ENCODE results near the gene ITGA2B. TPM values are rescaled to one million over a fixed set of nuclear protein-coding genes. Genes with fewer than 3 reads are reported as not detected.

Gene ITGA2B
- polyA plus RNA-seq, 1 experiment = 0.15 TPM

DNA sequence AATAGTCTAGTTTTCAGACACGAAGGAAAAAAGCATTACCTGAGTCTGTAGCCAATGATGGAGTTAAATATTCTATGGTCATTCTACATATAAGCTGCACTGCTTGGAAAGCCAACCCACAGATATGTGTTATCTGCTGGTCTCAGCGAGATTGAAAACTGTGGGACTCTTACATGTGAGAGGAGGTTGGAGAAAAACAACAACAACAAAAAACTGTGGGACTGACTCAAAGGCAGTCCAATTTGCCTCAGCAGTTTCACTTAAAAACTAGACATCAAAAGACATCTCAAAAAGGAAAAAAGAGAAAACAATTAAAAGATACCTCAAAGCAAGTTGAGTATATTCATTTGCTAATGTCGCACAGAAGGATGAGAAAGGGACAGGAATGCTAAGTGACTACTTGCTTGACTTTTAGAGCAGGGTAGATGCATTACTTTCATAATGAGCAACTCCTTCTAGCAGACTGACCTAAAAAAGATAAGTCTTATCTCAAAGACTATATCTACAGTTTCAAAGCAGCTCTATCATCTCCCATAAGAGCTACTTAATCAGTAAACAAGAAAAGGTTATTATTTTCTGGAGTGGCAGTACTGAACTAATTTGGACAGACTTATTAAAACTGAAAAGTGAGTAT, 35.5 kb upstream of the ITGA2B start:
- TF ChIP-seq, protein P1, sequence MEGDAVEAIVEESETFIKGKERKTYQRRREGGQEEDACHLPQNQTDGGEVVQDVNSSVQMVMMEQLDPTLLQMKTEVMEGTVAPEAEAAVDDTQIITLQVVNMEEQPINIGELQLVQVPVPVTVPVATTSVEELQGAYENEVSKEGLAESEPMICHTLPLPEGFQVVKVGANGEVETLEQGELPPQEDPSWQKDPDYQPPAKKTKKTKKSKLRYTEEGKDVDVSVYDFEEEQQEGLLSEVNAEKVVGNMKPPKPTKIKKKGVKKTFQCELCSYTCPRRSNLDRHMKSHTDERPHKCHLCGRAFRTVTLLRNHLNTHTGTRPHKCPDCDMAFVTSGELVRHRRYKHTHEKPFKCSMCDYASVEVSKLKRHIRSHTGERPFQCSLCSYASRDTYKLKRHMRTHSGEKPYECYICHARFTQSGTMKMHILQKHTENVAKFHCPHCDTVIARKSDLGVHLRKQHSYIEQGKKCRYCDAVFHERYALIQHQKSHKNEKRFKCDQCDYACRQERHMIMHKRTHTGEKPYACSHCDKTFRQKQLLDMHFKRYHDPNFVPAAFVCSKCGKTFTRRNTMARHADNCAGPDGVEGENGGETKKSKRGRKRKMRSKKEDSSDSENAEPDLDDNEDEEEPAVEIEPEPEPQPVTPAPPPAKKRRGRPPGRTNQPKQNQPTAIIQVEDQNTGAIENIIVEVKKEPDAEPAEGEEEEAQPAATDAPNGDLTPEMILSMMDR (IDR thresholded peaks at IDR 0.05; ENCODE audit: low read depth, low read length) = no peak
- ChIA-PET POLR2A (no interaction called here), CTCF (interaction anchor here (0.5 to 0.6 kb wide), 2 partner anchors 18 to 96 kb away, joined by 3 read pairs; no protein-coding TSS in a partner anchor)
- Histone ChIP-seq H3K27me3 (ENCODE audit: control insufficient read depth, insufficient read depth, low read length) (no peaks in the 10 kb centered on the region), H3K4me3 (ENCODE audit: low read depth, low read length) (no peak overlapping the region), H3K27ac (ENCODE audit: low read depth, low read length) (no peak overlapping the region), H3K9me3 (ENCODE audit: control insufficient read depth, insufficient read depth, low read length) (no peaks in the 10 kb centered on the region)
- no peak for DNase-seq (ENCODE audit: low read depth, low spot score)

DNA sequence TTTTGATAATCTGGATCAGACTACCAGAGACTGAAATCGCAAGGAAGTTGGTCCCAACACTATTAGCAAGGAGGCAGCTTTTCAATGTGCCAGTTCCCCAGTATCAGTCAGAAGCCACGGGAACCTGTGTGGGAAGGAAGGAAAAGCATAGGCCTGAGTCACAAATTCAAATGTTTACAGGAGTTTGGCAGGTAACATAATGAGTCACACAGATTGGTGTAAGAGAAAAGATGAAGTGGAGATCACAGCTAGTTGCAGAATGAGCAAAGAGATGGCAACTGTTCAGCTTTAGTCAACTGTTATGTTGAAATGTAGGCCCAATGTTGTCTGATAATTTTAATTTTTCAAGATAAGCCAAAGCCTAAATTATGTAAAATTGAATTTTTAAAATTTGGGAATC, 28.1 kb upstream of the ITGA2B start:
- POLR2A ChIA-PET = no interaction called here
- TF ChIP-seq, protein P1 (IDR thresholded peaks at IDR 0.05; ENCODE audit: low read depth, low read length) = no peak
- Histone ChIP-seq H3K4me3 (ENCODE audit: low read depth, low read length) (no peak overlapping the region), H3K27ac (ENCODE audit: low read depth, low read length) (peak overlapping the region; percentile 66), H3K27me3 (ENCODE audit: control insufficient read depth, insufficient read depth, low read length) (no peaks in the 10 kb centered on the region), H3K9me3 (ENCODE audit: control insufficient read depth, insufficient read depth, low read length) (no peaks in the 10 kb centered on the region)
- DNase-seq (ENCODE audit: low read depth, low spot score) = peak; percentile 68
- CTCF ChIA-PET = no interaction called here

DNA sequence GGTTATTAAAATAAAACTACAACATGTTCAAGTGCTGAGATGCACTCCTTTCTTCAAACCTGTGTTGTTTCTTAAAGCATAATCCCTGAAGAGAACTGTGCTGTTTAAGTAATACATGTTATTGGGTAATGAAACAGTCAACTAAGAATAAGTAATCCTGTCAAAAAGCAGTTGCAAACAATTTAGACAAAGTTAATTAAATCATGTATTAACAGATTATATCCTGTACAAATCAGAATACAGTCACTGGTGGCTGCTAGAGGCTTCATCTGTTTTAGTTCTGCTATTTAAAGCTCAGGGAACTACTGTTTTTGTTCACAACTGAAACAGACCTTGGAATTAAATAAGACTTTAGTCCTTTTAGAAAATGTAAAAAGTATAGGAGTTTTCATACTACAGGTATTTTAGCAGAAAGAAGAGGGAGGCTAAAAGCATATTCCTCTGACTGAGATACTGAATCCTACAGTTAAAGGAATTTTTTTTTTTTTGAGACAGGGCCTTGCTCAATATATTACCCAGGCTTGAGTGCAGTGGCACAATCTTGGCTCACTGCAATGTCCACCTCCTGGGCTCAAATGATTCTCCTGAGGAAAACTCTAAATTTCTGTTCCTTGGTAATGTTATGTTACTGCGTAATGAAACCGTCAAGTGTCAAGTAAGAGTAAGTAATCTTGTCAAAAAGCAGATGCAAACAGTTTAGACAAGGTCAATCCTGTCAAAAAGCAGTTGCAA, 27.3 kb upstream of the ITGA2B start:
- ChIA-PET POLR2A (no interaction called here), CTCF (interaction anchor here (0.7 kb wide), 1 partner anchor 153 kb away, joined by 3 read pairs; no protein-coding TSS in a partner anchor)

DNA sequence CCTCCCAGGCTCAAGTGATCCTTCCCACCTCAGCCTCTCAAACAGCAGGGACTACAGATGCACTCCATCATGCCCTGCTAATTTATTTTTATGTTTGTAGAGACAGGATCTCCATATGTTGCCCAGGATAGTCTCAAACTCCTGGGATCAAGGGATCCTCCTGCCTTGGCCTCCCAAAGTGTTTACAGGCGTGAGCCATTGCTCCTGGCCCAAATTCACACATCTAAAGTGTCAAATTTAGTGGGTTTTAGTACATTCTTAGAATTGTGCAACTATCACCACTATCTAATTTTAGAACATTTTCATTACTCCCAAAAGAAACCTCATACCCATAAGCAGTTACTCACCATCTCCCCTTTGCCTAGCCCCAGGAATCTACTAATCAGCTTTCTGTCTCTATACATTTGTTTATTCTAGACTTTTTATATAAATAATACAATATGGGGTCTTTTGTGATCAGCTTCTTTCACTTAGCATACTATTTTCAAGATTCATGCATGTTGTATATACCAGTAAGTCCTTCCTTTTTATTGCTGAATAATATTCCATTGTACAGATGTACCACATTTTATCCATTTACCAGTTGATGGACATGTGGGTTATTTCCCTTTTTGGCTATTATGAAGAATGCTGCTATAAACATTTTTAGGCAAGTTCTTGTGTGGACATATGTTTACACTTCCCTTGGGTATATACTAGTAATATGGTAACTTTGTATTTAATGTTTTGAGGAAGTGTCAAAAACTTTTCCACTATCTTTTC, 25.1 kb upstream of the ITGA2B start:
- no peaks in the 10 kb centered on the region for H3K9me3 ChIP-seq (ENCODE audit: control insufficient read depth, insufficient read depth, low read length)
- POLR2A ChIA-PET = no interaction called here
- CTCF ChIA-PET = interaction anchor here (1.5 to 1.8 kb wide), 2 partner anchors 15 to 109 kb away, joined by 4 to 7 read pairs; no protein-coding TSS in a partner anchor
- TF ChIP-seq, protein P1 (IDR thresholded peaks at IDR 0.05; ENCODE audit: low read depth, low read length) = no peak
- H3K4me3 ChIP-seq (ENCODE audit: low read depth, low read length) = no peak overlapping the region
- no peaks in the 10 kb centered on the region for H3K27me3 ChIP-seq (ENCODE audit: control insufficient read depth, insufficient read depth, low read length)
- H3K27ac ChIP-seq (ENCODE audit: low read depth, low read length) = no peak overlapping the region
- no peak for DNase-seq (ENCODE audit: low read depth, low spot score)

More for the DNA sequence above, 27.3 kb upstream of the ITGA2B start:
- H3K9me3 ChIP-seq (ENCODE audit: control insufficient read depth, insufficient read depth, low read length) = no peaks in the 10 kb centered on the region
- H3K4me3 ChIP-seq (ENCODE audit: low read depth, low read length) = no peak overlapping the region
- no peak overlapping the region for H3K27ac ChIP-seq (ENCODE audit: low read depth, low read length)
- TF ChIP-seq, protein P1 (IDR thresholded peaks at IDR 0.05; ENCODE audit: low read depth, low read length) = no peak
- H3K27me3 ChIP-seq (ENCODE audit: control insufficient read depth, insufficient read depth, low read length) = no peaks in the 10 kb centered on the region
- no peak for DNase-seq (ENCODE audit: low read depth, low spot score)
